WTC11 (cell line): ENCODE results near the gene METTL5.

Experiments
- CREM ChIP-seq: sonication (generic); formaldehyde crosslinking; IDR thresholded peaks from 2 replicates; pipeline ENCODE4 v1.8.1; 2022; ENCODE audit warnings: mild to moderate bottlenecking, missing genetic modification reagents, moderate library complexity
- ESRRA ChIP-seq: sonication (generic); formaldehyde crosslinking; IDR thresholded peaks from 2 replicates; pipeline ENCODE4 v1.8.1; 2022; ENCODE audit warnings: mild to moderate bottlenecking, missing genetic modification reagents, borderline replicate concordance
- FOXP1 ChIP-seq: sonication (generic); formaldehyde crosslinking; IDR thresholded peaks from 2 replicates; pipeline ENCODE4 v1.8.0; 2022; ENCODE audit warnings: missing genetic modification reagents, mild to moderate bottlenecking, moderate library complexity, borderline replicate concordance
- MXD4 ChIP-seq: fragments of 250-450 bp; sonication (Bioruptor Pico); IDR thresholded peaks from 2 replicates; pipeline ENCODE4 v1.8.0; 2021; ENCODE audit warnings: mild to moderate bottlenecking, moderate library complexity, borderline replicate concordance
- NR2C2 ChIP-seq: sonication (generic); formaldehyde crosslinking; IDR thresholded peaks from 2 replicates; pipeline ENCODE4 v1.8.0; 2022; ENCODE audit warnings: mild to moderate bottlenecking, missing genetic modification reagents
- SMAD4 ChIP-seq: sonication (generic); formaldehyde crosslinking; IDR thresholded peaks from 2 replicates; pipeline ENCODE4 v1.8.0; 2022; ENCODE audit warnings: mild to moderate bottlenecking, missing genetic modification reagents
- SP1 ChIP-seq: sonication (generic); formaldehyde crosslinking; conservative IDR thresholded peaks from 2 replicates; pipeline ENCODE4 v1.8.1; 2022; ENCODE audit warnings: missing genetic modification reagents
- TF ChIP-seq, protein P1 (sequence below): sonication (generic); formaldehyde crosslinking; conservative IDR thresholded peaks from 2 replicates; pipeline ENCODE4 v1.8.1; 2022; ENCODE audit warnings: mild to moderate bottlenecking, missing genetic modification reagents
- TF ChIP-seq, protein P2 (sequence below): fragments of 200-600 bp; IDR thresholded peaks from 2 replicates; pipeline ENCODE4 v1.8.0; 2022; ENCODE audit warnings: antibody characterized with exemption
- TF ChIP-seq, protein P3 (sequence below): sonication (generic); formaldehyde crosslinking; IDR thresholded peaks from 2 replicates; pipeline ENCODE4 v1.8.1; 2023; ENCODE audit warnings: mild to moderate bottlenecking, missing genetic modification reagents, moderate library complexity
- TF ChIP-seq, protein P4 (sequence below): sonication (generic); formaldehyde crosslinking; IDR thresholded peaks from 2 replicates; pipeline ENCODE4 v1.8.0; 2022; ENCODE audit warnings: mild to moderate bottlenecking, missing genetic modification reagents
- TF ChIP-seq, protein P5 (sequence below): sonication (generic); formaldehyde crosslinking; IDR thresholded peaks from 2 replicates; pipeline ENCODE4 v1.8.0; 2022; ENCODE audit warnings: mild to moderate bottlenecking, missing genetic modification reagents

DNA sequence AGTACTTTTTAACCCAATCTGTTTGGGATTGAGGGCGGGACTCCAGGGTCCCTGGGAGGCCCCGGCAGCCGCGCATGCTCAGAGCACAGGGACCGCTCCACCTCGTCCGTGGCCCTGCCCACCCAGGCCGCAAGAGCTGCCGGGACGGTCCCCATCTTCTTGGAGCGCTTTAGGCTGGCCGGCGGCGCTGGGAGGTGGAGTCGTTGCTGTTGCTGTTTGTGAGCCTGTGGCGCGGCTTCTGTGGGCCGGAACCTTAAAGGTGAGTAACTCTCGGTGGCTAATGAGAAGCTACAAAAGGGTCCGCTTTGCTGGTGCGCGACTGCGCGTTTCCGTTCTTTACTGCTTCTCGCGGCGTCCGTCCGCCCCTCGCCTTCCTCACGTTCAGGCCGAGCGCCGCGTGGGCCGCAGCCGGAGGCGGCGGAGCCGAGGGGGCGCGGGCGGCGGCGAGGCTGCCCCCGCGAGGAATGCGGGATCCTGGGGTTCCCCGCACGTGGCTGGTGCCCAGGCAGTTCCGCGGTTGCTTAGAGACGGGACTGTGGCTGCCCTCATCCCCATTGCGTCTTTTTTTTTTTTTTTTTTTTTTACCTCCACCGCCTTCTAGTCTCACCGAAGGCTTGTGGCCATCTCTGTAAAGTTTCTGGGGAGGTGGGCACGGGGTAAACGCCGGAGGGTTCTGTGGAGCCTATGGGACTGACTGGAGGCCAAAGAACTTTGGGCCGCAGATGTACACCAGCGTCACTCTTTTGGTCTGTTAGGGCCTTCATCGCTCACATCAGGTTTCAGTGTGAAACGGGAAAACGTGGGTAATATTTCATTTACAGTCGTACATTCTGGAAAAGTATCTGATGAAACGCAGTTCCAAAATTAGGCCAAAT lies 25.8 kb downstream of the METTL5 start, which contains the start of gene SSB:
- TF ChIP-seq, protein P1, sequence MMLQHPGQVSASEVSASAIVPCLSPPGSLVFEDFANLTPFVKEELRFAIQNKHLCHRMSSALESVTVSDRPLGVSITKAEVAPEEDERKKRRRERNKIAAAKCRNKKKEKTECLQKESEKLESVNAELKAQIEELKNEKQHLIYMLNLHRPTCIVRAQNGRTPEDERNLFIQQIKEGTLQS: no peak
- TF ChIP-seq NR2C2 (CRISPR knock-in tag) (no peak), FOXP1 (CRISPR knock-in tag) (peak; percentile 73; the same call in 1 of the 2 replicates), SP1 (peak; percentile 85), MXD4 (CRISPR knock-in tag) (no peak), CREM (CRISPR knock-in tag) (no peak), ESRRA (CRISPR knock-in tag) (no peak), SMAD4 (CRISPR knock-in tag) (no peak)
- TF ChIP-seq, protein P2, sequence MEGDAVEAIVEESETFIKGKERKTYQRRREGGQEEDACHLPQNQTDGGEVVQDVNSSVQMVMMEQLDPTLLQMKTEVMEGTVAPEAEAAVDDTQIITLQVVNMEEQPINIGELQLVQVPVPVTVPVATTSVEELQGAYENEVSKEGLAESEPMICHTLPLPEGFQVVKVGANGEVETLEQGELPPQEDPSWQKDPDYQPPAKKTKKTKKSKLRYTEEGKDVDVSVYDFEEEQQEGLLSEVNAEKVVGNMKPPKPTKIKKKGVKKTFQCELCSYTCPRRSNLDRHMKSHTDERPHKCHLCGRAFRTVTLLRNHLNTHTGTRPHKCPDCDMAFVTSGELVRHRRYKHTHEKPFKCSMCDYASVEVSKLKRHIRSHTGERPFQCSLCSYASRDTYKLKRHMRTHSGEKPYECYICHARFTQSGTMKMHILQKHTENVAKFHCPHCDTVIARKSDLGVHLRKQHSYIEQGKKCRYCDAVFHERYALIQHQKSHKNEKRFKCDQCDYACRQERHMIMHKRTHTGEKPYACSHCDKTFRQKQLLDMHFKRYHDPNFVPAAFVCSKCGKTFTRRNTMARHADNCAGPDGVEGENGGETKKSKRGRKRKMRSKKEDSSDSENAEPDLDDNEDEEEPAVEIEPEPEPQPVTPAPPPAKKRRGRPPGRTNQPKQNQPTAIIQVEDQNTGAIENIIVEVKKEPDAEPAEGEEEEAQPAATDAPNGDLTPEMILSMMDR: no peak
- TF ChIP-seq, protein P3, sequence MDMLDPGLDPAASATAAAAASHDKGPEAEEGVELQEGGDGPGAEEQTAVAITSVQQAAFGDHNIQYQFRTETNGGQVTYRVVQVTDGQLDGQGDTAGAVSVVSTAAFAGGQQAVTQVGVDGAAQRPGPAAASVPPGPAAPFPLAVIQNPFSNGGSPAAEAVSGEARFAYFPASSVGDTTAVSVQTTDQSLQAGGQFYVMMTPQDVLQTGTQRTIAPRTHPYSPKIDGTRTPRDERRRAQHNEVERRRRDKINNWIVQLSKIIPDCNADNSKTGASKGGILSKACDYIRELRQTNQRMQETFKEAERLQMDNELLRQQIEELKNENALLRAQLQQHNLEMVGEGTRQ (CRISPR knock-in tag): no peak
- TF ChIP-seq, protein P4, sequence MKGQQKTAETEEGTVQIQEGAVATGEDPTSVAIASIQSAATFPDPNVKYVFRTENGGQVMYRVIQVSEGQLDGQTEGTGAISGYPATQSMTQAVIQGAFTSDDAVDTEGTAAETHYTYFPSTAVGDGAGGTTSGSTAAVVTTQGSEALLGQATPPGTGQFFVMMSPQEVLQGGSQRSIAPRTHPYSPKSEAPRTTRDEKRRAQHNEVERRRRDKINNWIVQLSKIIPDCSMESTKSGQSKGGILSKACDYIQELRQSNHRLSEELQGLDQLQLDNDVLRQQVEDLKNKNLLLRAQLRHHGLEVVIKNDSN: no peak
- TF ChIP-seq, protein P5, sequence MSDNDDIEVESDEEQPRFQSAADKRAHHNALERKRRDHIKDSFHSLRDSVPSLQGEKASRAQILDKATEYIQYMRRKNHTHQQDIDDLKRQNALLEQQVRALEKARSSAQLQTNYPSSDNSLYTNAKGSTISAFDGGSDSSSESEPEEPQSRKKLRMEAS (CRISPR knock-in tag): peak; percentile 59; the same call in 1 of the 2 replicates
